Colonic mucosa (tissue), 4 donors: Measurements from ENCODE around the gene CMIP. TPM values are rescaled to one million over a fixed set of nuclear protein-coding genes. Genes with fewer than 3 reads are reported as not detected.

ENCODE experiments used
- DNase-seq: peaks from one replicate; pipeline ENCODE4 v3.0.0-alpha.2; 2020
- H3K27ac ChIP-seq: fragments of 200-600 bp; one replicate; pipeline ENCODE4 v1.8.0; 2021
- H3K27me3 ChIP-seq: fragments of 200-600 bp; one replicate; pipeline ENCODE4 v1.8.0; 2021
- H3K36me3 ChIP-seq: fragments of 200-600 bp; one replicate; pipeline ENCODE4 v1.8.0; 2021
- H3K4me1 ChIP-seq: fragments of 200-600 bp; one replicate; pipeline ENCODE4 v1.8.0; 2021; ENCODE audit warnings: mild to moderate bottlenecking
- H3K4me3 ChIP-seq: fragments of 200-600 bp; one replicate; pipeline ENCODE4 v1.8.0; 2021
- H3K9ac ChIP-seq, 2 donors: one replicate each; pipeline ENCODE4 v1.7.0; 2013; ENCODE audit warnings: control low read depth in 2 of 2, low read depth in 2 of 2, low read length in 2 of 2
- H3K9me3 ChIP-seq: fragments of 200-600 bp; one replicate; pipeline ENCODE4 v1.8.0; 2021
- intact Hi-C: fragments of 100-400 bp; cut with DNase I; formaldehyde crosslinking; loops from one replicate; pipeline ENCODE4 v1.14.1; 2022
- total RNA-seq, 2 donors: library from RNA; stranded (reverse); fragmentation: NEBNext Ultra II Directional in 1 of 2; extraction: Animal tissue kit (Norgen Biotek cat#: 25700) in 1 of 2; gene quantifications; one replicate each; pipeline ENCODE4 v1.2.1, GENCODE V29; 2021
- TF ChIP-seq, protein P1 (sequence below): fragments of 200-600 bp; IDR thresholded peaks from one replicate; pipeline ENCODE4 v1.8.0; 2022; ENCODE audit warnings: antibody characterized with exemption, mild to moderate bottlenecking
- donor health status: healthy.
- donor health status: DM: no; HTN: no; CAD: no.
- donor health status: DM: no; HTN: no; CAD: no.

CMIP gene
- total RNA-seq, 2 donors from 2014 or later: 83.4 to 107 TPM

DNA sequence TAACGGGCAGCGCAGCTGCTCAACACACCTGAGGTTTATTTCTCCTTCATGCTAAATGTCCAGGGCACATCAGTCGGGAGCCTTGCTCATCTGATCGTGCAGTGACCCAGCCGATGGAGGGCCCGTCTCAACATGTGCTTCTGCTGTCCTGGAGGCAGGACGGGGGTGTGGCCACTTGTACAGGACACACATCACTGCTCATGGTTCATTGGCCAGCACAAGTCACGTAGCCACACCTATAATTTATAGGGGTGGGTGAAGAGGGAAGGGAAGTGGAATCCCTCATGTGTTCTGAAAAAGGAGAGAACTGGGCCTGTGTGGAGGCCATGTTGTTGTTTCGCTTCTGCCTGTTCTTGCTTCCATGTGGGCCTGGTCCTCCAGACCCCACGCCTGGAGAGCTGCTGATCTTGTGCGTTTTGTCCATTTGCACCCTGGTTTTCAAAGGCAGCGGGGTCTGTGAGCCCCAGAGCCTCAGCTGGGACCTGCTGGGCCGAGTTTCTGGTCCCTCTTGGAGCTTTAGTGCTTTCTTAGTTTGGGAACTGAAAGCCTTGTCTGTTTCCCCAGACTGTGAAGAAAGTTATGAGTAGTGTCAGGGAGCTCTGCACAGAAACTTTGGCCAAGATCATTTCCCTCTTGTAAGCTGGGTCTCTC is 60.5 kb downstream of the CMIP start:
- intact Hi-C loops: no loop called here
- DNase-seq: no peak
- TF ChIP-seq, protein P1, sequence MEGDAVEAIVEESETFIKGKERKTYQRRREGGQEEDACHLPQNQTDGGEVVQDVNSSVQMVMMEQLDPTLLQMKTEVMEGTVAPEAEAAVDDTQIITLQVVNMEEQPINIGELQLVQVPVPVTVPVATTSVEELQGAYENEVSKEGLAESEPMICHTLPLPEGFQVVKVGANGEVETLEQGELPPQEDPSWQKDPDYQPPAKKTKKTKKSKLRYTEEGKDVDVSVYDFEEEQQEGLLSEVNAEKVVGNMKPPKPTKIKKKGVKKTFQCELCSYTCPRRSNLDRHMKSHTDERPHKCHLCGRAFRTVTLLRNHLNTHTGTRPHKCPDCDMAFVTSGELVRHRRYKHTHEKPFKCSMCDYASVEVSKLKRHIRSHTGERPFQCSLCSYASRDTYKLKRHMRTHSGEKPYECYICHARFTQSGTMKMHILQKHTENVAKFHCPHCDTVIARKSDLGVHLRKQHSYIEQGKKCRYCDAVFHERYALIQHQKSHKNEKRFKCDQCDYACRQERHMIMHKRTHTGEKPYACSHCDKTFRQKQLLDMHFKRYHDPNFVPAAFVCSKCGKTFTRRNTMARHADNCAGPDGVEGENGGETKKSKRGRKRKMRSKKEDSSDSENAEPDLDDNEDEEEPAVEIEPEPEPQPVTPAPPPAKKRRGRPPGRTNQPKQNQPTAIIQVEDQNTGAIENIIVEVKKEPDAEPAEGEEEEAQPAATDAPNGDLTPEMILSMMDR: no peak
- Histone ChIP-seq H3K9ac (no peak overlapping the region), H3K4me1 (peaks cover 3% of the 10 kb centered on the region), H3K9me3 (no peaks in the 10 kb centered on the region), H3K36me3 (no peaks in the 10 kb centered on the region), H3K27ac (no peak overlapping the region), H3K27me3 (no peaks in the 10 kb centered on the region), H3K4me3 (no peak overlapping the region)

DNA sequence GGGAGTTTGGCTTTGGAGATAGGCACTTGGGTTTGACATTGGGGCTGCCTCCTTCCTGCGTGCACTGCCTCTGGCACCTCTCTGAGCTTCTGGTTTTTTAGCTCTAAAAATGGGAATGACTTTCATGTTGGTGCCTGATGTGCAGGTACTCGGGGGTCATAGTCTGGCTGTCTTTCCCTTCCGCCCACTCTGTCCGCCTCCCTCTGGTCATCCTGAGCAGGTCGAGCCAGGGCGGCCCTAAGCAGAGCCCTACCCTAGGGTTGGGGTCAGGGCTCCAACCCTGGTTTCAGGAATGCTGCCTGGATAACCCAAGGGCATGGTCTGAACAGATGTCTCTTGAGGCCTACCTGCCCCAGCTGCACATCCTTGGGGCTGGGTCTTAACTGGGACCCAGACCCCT is 64.8 kb downstream of the CMIP start:
- H3K36me3 ChIP-seq: no peaks in the 10 kb centered on the region
- no peaks in the 10 kb centered on the region for H3K9me3 ChIP-seq
- H3K4me1 ChIP-seq: peaks cover 16% of the 10 kb centered on the region
- intact Hi-C loops: no loop called here
- no peak overlapping the region for H3K27ac ChIP-seq
- no peak overlapping the region for H3K4me3 ChIP-seq
- TF ChIP-seq, protein P1: no peak
- no peak for DNase-seq
- H3K9ac ChIP-seq: no peak overlapping the region
- no peaks in the 10 kb centered on the region for H3K27me3 ChIP-seq

- DNase-seq: no peak
- Histone ChIP-seq H3K27ac (no peak overlapping the region), H3K9me3 (no peaks in the 10 kb centered on the region), H3K36me3 (no peaks in the 10 kb centered on the region), H3K4me3 (no peak overlapping the region), H3K4me1 (peaks cover 13% of the 10 kb centered on the region), H3K9ac (no peak overlapping the region), H3K27me3 (no peaks in the 10 kb centered on the region)
- TF ChIP-seq, protein P1: no peak
- intact Hi-C loops: no loop called here
These were observed 65.4 kb downstream of the CMIP start for GRCh38 chr16:81510016-81510415.

- no peaks in the 10 kb centered on the region for H3K36me3 ChIP-seq
- intact Hi-C loops: no loop called here
- no peak overlapping the region for H3K4me3 ChIP-seq
- no peak overlapping the region for H3K9ac ChIP-seq
- no peaks in the 10 kb centered on the region for H3K9me3 ChIP-seq
- no peak for DNase-seq
- peaks cover 13% of the 10 kb centered on the region for H3K4me1 ChIP-seq
- no peaks in the 10 kb centered on the region for H3K27me3 ChIP-seq
- H3K27ac ChIP-seq: peak overlapping the region; percentile 29
- TF ChIP-seq, protein P1: no peak
These were observed 66.8 kb downstream of the CMIP start for GRCh38 chr16:81511371-81511770.

- TF ChIP-seq, protein P1: no peak
- intact Hi-C loops: no loop called here
- DNase-seq: peak; percentile 53
- H3K36me3 ChIP-seq: no peaks in the 10 kb centered on the region
- H3K27me3 ChIP-seq: no peaks in the 10 kb centered on the region
- H3K4me3 ChIP-seq: no peak overlapping the region
- H3K9ac ChIP-seq: peak overlapping the region in 1 of 2 donors; percentile 38
- H3K4me1 ChIP-seq: peaks cover 13% of the 10 kb centered on the region
- no peaks in the 10 kb centered on the region for H3K9me3 ChIP-seq
- peak overlapping the region; percentile 62 for H3K27ac ChIP-seq
These were observed 68.8 kb downstream of the CMIP start for GRCh38 chr16:81513204-81514040.
